Germinal center (tissue), 1 donor: ENCODE data around the gene PDE4DIP.
"Not testable (repeated sequence)": the region's sequence is repeated elsewhere in the genome, so short reads cannot be mapped to it uniquely, and the experiment has no call there.

Source experiments
- DNase-seq: peaks from one replicate; pipeline ENCODE4 v3.0.0; 2012; ENCODE audit warnings: mixed read lengths, low spot score

The PDE4DIP gene

GRCh38 chr1:148921047-148921446 is 76.8 kb downstream of the PDE4DIP start:
- not testable (repeated sequence) for DNase-seq

DNA sequence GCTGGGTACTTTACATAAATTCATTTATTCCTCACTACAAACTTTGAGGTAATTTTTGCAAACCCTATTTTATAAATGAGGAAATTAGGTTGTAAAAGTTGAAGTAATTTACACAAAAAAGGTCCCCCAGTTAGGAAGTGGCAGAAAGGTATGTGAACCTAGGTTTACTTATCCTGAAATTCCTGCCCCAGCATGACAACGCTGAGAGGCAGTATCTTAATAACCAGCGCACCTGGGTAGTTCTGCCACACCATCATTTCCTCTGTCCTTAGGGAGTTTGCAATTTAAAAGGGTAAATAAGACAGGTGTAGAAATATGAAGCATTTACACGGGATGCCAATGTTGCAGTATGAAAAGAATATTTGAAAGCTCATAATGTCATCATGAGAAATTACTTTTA is 79.6 kb downstream of the PDE4DIP start:
- DNase-seq: not testable (repeated sequence)

- DNase-seq: not testable (repeated sequence)
These were observed 83.4 kb downstream of the PDE4DIP start for GRCh38 chr1:148927645-148928044.

- not testable (repeated sequence) for DNase-seq
These were observed 85.0 kb downstream of the PDE4DIP start for GRCh38 chr1:148929253-148929652.

DNA sequence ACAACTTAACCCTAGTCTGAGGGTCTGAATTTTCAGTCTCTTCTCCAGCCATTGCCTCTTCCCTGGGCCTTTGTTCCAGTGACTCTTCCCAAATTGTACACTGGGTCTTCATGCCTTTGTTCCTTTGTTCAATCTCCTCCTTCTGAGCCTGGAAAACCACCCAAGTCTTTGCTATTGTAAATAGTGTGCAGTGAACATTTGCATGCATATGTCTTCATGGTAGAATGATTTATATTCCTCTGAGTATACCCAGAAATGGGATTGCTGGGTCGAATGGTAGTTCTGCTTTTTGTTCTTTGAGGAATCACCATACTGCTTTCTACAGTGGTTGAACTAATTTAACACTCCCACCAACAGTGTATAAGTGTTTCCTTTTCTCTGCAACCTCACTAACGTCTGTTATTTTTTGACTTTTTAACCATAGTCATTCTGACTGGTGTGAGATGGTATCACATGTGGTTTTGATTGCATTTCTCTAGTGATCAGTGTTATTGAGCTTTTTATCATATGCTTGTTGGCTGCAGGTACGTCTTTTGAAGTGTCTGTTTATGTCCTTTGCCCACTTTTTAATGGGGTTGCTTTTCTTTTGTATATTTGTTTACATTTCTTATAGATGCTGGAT is 91.3 kb downstream of the PDE4DIP start:
- not testable (repeated sequence) for DNase-seq

DNA sequence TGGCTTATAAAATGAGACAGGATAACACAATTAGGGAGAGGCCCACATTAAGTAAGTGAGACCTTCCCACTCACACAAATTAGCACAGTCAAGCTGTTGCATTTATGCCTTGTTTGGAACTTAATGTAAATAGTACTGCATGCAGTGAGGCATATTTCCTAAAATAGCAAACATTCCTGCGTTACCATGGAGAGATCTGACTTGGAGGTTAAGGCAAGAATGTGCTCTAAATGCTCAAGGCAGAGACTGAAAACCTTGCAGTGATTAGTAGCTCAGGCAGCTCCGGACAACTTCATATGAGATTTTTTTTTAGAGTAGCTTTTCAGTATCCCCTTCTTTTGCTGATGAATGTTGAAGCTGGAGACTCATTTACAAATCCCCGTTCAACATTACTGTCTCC is 98.7 kb downstream of the PDE4DIP start:
- not testable (repeated sequence) for DNase-seq

DNA sequence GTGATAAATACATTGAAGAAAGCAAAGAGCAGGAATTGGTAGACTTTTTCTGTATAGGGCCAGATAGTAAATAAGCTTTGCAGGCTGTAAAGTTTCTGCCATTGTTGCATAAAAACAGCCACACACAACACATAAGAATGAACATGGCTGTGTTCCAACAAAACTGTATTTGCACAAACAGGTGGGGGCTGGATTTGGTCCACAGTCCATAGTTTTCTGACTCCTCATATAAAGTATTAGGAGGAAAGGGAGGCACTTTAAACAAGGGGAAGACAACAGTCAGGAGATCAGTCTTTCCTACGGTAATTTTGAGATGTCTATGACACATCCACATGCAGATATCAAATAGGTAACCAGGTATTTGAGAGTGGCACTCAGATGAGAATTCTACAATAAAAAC is 100.9 kb downstream of the PDE4DIP start:
- DNase-seq: not testable (repeated sequence)

- DNase-seq: not testable (repeated sequence)
These were observed 104.5 kb downstream of the PDE4DIP start for GRCh38 chr1:148948768-148949167.

- not testable (repeated sequence) for DNase-seq
These were observed 107.4 kb downstream of the PDE4DIP start for GRCh38 chr1:148951336-148952227.

DNA sequence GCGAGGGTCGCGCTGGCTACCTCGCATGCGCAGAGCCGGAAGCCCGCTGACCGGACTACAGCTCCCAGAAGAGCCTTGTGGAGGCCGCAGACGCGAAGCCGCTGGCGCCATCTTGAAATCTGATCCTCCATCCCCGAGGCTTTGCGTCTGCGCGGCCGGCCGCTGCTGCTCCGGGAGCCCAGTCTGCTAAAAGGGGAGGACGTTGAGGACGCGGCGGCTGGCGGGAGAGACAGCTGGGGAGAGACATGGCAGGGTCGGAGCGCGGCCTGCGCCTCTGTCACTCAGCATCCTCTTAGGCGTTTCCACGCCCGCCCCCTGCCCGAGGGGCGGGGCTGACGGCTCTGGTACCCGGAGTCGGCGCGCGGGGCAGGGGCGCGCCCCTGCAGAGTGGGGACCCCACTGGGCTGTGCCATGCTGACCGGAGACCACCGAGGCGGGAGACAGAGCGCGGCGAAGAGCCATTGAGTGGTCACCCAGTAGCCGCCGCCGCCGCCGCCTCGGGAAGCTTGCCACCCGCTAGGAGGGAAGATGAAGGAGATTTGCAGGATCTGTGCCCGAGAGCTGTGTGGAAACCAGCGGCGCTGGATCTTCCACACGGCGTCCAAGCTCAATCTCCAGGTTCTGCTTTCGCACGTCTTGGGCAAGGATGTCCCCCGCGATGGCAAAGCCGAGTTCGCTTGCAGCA is 108.2 kb downstream of the PDE4DIP start:
- not testable (repeated sequence) for DNase-seq

DNA sequence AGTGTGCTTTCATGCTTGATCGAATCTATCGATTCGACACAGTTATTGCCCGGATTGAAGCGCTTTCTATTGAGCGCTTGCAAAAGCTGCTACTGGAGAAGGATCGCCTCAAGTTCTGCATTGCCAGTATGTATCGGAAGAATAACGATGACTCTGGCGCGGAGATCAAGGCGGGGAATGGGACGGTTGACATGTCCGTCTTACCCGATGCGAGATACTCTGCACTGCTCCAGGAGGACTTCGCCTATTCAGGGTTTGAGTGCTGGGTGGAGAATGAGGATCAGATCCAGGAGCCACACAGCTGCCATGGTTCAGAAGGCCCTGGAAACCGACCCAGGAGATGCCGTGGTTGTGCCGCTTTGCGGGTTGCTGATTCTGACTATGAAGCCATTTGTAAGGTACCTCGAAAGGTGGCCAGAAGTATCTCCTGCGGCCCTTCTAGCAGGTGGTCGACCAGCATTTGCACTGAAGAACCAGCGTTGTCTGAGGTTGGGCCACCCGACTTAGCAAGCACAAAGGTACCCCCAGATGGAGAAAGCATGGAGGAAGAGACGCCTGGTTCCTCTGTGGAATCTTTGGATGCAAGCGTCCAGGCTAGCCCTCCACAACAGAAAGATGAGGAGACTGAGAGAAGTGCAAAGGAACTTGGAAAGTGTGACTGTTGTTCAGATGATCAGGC is 108.8 kb downstream of the PDE4DIP start:
- not testable (repeated sequence) for DNase-seq

DNA sequence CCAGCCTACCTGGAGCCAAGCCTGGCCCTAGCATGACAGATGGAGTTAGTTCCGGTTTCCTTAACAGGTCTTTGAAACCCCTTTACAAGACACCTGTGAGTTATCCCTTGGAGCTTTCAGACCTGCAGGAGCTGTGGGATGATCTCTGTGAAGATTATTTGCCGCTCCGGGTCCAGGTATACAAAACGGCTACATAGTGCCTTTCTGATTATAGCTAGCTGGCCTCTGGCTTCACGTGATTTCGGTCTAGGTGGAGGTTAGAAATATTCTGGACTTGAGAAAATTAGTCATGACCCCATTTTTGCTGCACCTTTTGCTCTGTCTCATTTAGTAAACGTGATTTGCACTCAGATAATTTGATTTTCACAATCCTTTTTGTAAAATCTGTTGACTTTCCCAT is 109.5 kb downstream of the PDE4DIP start:
- DNase-seq: not testable (repeated sequence)

- not testable (repeated sequence) for DNase-seq
These were observed 114.1 kb downstream of the PDE4DIP start for GRCh38 chr1:148958343-148958742.

DNA sequence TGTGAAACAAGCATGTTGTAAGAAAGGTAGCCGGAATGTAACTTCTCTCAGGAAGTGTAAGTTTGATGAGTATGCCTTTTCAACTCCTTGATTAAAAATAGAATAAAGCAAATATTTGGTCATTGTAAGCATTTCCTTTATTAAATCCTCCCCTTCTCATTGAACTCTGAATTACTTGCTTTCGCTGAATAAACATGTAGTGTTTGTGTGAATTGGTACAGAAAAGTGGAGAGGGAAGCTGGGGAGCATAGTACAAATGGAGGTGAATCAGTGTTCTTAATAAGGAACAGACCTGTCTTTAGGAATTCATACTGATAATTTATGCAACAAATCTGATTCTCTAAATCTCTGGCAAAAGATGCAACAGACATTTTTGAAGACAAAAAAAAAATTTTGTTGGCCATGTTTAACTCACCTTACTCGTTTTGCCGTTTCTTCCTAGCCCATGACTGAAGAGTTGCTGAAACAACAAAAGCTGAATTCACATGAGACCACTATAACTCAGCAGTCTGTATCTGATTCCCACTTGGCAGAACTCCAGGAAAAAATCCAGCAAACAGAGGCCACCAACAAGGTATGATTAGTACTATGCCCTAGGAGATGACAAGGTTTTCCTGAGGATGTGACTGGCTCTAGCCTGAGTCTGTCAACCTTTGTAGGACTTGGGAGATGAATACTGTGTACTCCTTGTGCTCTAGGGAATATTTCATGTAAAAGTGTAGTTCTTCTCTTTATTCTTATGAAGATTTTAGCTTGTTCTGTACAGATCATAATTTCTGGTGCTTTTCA is 116.2 kb downstream of the PDE4DIP start:
- not testable (repeated sequence) for DNase-seq

DNA sequence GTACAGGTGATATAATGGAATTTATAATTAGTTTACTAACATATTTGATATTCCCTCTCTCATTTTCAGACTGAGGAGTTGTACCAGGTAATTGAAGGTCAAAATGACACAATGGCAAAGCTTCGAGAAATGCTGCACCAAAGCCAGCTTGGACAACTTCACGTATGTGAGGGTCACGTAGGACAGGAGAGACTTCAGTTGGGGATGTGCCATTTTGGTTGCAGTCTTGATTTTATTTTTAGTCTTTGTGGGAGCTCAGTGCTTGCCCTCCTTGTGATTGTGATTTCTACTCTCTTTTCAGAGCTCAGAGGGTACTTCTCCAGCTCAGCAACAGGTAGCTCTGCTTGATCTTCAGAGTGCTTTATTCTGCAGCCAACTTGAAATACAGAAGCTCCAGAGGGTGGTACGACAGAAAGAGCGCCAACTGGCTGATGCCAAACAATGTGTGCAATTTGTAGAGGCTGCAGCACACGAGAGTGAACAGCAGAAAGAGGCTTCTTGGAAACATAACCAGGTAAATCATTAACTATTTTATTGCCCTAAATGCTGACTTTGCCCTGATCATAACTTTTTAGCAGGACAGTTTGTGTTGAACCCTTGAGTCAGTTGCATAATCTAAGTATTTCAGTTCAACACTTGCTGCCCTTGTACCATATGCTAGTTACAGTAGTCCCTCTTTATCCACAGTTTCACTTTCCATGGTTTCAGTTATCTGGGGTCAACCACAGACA is 118.1 kb downstream of the PDE4DIP start:
- not testable (repeated sequence) for DNase-seq

GRCh38 chr1:148966084-148966483 is 121.9 kb downstream of the PDE4DIP start:
- DNase-seq: not testable (repeated sequence)

GRCh38 chr1:148967580-148967979 is 123.4 kb downstream of the PDE4DIP start:
- not testable (repeated sequence) for DNase-seq

DNA sequence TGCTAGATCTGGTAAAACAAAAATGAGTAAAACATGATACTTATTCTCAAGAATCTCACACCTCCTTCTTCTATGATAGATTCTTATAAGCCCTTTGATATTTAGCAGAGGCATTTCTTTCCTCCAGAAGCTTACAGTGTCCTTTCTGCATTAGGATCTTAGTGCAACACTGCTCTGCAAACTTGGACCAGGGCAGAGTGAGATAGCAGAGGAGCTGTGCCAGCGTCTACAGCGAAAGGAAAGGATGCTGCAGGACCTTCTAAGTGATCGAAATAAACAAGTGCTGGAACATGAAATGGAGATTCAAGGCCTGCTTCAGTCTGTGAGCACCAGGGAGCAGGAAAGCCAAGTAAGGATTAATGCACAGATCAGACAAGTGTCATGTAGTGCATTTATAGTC is 124.5 kb downstream of the PDE4DIP start:
- not testable (repeated sequence) for DNase-seq

DNA sequence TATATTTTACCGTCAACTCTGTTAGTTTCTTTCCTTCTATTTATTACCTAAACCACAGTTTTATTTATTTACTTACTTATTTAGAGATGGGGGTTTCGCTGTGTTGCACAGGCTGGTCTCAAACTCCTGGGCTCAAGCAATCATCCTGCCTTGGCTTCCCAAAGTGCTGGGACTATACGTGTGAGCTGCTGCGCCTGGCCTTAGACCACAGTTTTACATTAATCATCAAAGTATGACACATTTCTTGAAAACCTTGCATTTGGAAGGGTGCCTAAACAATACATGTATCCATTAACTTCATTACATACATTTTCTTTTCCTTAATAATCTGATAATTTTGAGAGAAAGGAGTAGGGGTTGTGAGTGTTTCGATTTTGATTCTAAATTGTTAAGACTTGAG is 124.9 kb downstream of the PDE4DIP start:
- not testable (repeated sequence) for DNase-seq

GRCh38 chr1:148975453-148975852 is 131.2 kb downstream of the PDE4DIP start:
- DNase-seq: not testable (repeated sequence)
